ENCODE results near the gene DHH. TPM values are rescaled to one million over a fixed set of nuclear protein-coding genes. Genes with fewer than 3 reads are reported as not detected.

Gene DHH
- total RNA-seq, 1 experiment from 2014 or later = 0.13 TPM

- no peaks in the 10 kb centered on the region for H3F3A ChIP-seq (ENCODE audit: insufficient read depth, low read depth)
- POLR2A ChIA-PET (ENCODE audit: unreplicated experiment) = no interaction called here
Observed at GRCh38 chr12:49040364-49040855, 54.2 kb downstream of the DHH start.

GRCh38 chr12:49039421-49040363 is 54.9 kb downstream of the DHH start:
- intact Hi-C loops (cut with micrococcal nuclease; ENCODE audit: unreplicated experiment) = no loop called here
- Histone ChIP-seq H3K4me2 (no peak overlapping the region), H3K27me3 (ENCODE audit: insufficient read depth, low read depth) (no peaks in the 10 kb centered on the region), H3K9me2 (ENCODE audit: insufficient read depth) (no peaks in the 10 kb centered on the region), H3K4me1 (replicated peaks; ENCODE audit: insufficient read depth) (no peaks in the 10 kb centered on the region), H3K36me3 (ENCODE audit: low read depth) (peaks cover 24% of the 10 kb centered on the region), H4K20me1 (ENCODE audit: insufficient read depth) (peaks cover 11% of the 10 kb centered on the region), H3F3A (ENCODE audit: insufficient read depth, low read depth) (no peaks in the 10 kb centered on the region), H3K9me3 (ENCODE audit: insufficient read depth, low read depth) (no peaks in the 10 kb centered on the region), H3K27ac (no peak overlapping the region), H2AFZ (no peak overlapping the region), H3K4me3 (no peak overlapping the region), H3K79me2 (ENCODE audit: low read depth) (no peaks in the 10 kb centered on the region)
- TF ChIP-seq EZH2 (IDR thresholded peaks at IDR 0.05; ENCODE audit: low read depth) = no peak
- ChIA-PET POLR2A (ENCODE audit: unreplicated experiment) (interaction anchor here (0.6 kb wide), 1 partner anchor 14 kb away, joined by 3 read pairs; no protein-coding TSS in a partner anchor), CTCF (no interaction called here)
- BruUV-seq (replicated peaks) = no TSS peak
- no peak for DNase-seq

More at GRCh38 chr12:49040364-49040855, 54.2 kb downstream of the DHH start:
- Histone ChIP-seq H3K9me3 (ENCODE audit: insufficient read depth, low read depth) (no peaks in the 10 kb centered on the region), H3K36me3 (ENCODE audit: low read depth) (peaks cover 29% of the 10 kb centered on the region), H3K4me1 (replicated peaks; ENCODE audit: insufficient read depth) (no peaks in the 10 kb centered on the region), H2AFZ (no peak overlapping the region), H3K27me3 (ENCODE audit: insufficient read depth, low read depth) (no peaks in the 10 kb centered on the region), H3K4me3 (no peak overlapping the region), H3K27ac (no peak overlapping the region), H4K20me1 (ENCODE audit: insufficient read depth) (peaks cover 9% of the 10 kb centered on the region), H3K4me2 (no peak overlapping the region), H3K9me2 (ENCODE audit: insufficient read depth) (no peaks in the 10 kb centered on the region), H3K79me2 (ENCODE audit: low read depth) (no peaks in the 10 kb centered on the region)
- DNase-seq = no peak
- BruUV-seq (replicated peaks) = no TSS peak
- CTCF ChIA-PET = no interaction called here
- no peak for TF ChIP-seq EZH2 (IDR thresholded peaks at IDR 0.05; ENCODE audit: low read depth)
- TF ChIP-seq CTCF (conservative IDR thresholded peaks at IDR 0.05) = no peak
- intact Hi-C loops (cut with micrococcal nuclease; ENCODE audit: unreplicated experiment) = no loop called here

DNA sequence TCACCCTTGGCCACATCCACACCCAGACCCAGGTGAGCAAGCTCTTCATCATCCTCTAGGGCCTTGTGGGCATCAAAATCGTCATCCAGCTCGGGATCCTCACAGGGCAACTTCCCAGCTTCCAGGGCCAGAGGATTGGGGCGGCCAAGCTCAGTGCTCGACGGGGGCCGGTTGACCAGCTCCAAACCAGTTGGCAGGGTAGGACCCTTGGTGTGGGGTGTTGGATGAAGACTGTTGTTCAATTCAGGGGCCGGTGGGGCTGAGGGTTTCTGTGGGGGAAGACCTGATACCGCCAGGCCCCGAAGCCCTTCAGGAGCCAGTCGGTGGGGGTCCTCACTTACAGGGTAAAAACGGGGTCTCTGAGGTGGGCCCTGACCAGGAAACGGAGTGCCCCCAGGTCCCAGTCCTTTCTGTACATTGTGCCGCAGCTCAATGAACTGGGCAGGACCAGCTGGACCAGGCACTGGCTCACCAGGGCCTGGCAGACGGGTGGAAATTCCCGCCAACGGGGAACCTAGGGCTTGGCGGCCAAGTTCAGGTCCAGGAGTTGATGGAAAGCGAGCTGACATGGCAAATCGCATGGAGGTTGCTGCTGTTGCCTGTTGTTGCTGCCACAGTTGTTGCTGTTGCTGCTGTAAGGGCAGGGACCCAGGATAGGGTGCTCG is 56.2 kb downstream of the DHH start:
- intact Hi-C loops (cut with micrococcal nuclease; ENCODE audit: unreplicated experiment) = no loop called here
- CTCF ChIA-PET = no interaction called here
- no peaks in the 10 kb centered on the region for H3K4me1 ChIP-seq (replicated peaks; ENCODE audit: insufficient read depth)
- H3K9me3 ChIP-seq (ENCODE audit: insufficient read depth, low read depth) = no peaks in the 10 kb centered on the region
- H3K4me3 ChIP-seq = no peak overlapping the region
- POLR2A ChIA-PET (ENCODE audit: unreplicated experiment) = no interaction called here
- H3K27ac ChIP-seq = no peak overlapping the region
- H3K9me2 ChIP-seq (ENCODE audit: insufficient read depth) = no peaks in the 10 kb centered on the region
- TF ChIP-seq EZH2 (IDR thresholded peaks at IDR 0.05; ENCODE audit: low read depth) = no peak
- no peak for TF ChIP-seq CTCF (conservative IDR thresholded peaks at IDR 0.05)
- no peak overlapping the region for H3K4me2 ChIP-seq
- H4K20me1 ChIP-seq (ENCODE audit: insufficient read depth) = peaks cover 11% of the 10 kb centered on the region
- peak in 1 of 2 experiments; percentile 21 for DNase-seq
- H2AFZ ChIP-seq = no peak overlapping the region
- no peaks in the 10 kb centered on the region for H3F3A ChIP-seq (ENCODE audit: insufficient read depth, low read depth)
- H3K36me3 ChIP-seq (ENCODE audit: low read depth) = peaks cover 21% of the 10 kb centered on the region; the same call in 1 of the 2 replicates
- no peaks in the 10 kb centered on the region for H3K79me2 ChIP-seq (ENCODE audit: low read depth)
- no TSS peak for BruUV-seq (replicated peaks)
- H3K27me3 ChIP-seq (ENCODE audit: insufficient read depth, low read depth) = no peaks in the 10 kb centered on the region

All from PC-9 (cell line).